Muscle of leg (tissue), 11 donors: ENCODE data around the gene RAPGEF1. TPM values are rescaled to one million over a fixed set of nuclear protein-coding genes. Genes with fewer than 3 reads are reported as not detected.

Source experiments
- DNase-seq: peaks from one replicate; pipeline ENCODE4 v3.0.0; 2013
- H3K27ac ChIP-seq: one replicate; pipeline ENCODE4 v1.5.1; 2013; ENCODE audit warnings: mild to moderate bottlenecking, low read length, control low read depth
- H3K27me3 ChIP-seq: one replicate; pipeline ENCODE4 v1.6.1; 2013; ENCODE audit warnings: low read length; ENCODE audit not compliant: control insufficient read depth, insufficient read depth
- H3K36me3 ChIP-seq: one replicate; pipeline ENCODE4 v1.6.1; 2013; ENCODE audit warnings: low read length; ENCODE audit not compliant: control insufficient read depth, insufficient read depth
- H3K4me1 ChIP-seq: one replicate; pipeline ENCODE4 v1.6.1; 2013; ENCODE audit warnings: low read length; ENCODE audit not compliant: control insufficient read depth, insufficient read depth
- H3K4me3 ChIP-seq: one replicate; pipeline ENCODE4 v1.5.1; 2013; ENCODE audit warnings: low read length, control low read depth
- H3K9me3 ChIP-seq: replicated peaks from 2 replicates; pipeline ENCODE4 v1.6.1; 2013; ENCODE audit warnings: low read depth, low read length; ENCODE audit not compliant: control insufficient read depth
- WGBS: methylation state at CpG from one replicate; pipeline ENCODE4 v1.1.5; 2013; ENCODE audit warnings: missing lambda C conversion rate; ENCODE audit not compliant: insufficient coverage; 5-methylcytosine and 5-hydroxymethylcytosine counted together
- polyA plus RNA-seq, 8 donors: library from polyadenylated mRNA; unstranded; fragments of 120-200 nt; gene quantifications; one replicate each; pipeline versions ENCODE4 v1.2.1 to v1.2.3, GENCODE V29; 2013; ENCODE audit warnings: inconsistent platforms in 1 of 8, low replicate concordance in 1 of 8; ENCODE audit not compliant: insufficient read length in 8 of 8, insufficient read depth in 1 of 8
- total RNA-seq: library from RNA; stranded (reverse); fragments of 120-200 nt; gene quantifications from one replicate; pipeline ENCODE4 v1.2.4, GENCODE V29; 2013

RAPGEF1 gene
- total and polyA plus RNA-seq, 9 donors: 30.2 to 95.2 (median 79.6) TPM

GRCh38 chr9:131611586-131612315 is 128.1 kb downstream of the RAPGEF1 start:
- Histone ChIP-seq H3K27me3 (no peaks in the 10 kb centered on the region), H3K4me3 (no peak overlapping the region), H3K36me3 (peaks cover 46% of the 10 kb centered on the region), H3K27ac (no peak overlapping the region), H3K9me3 (no peaks in the 10 kb centered on the region), H3K4me1 (peaks cover 64% of the 10 kb centered on the region)
- WGBS: 85% methylated on average over 7 of the region's 11 CpGs
- no peak for DNase-seq

GRCh38 chr9:131610231-131610761 is 129.6 kb downstream of the RAPGEF1 start:
- H3K9me3 ChIP-seq: no peaks in the 10 kb centered on the region
- DNase-seq: peak; percentile 97
- peaks cover 46% of the 10 kb centered on the region for H3K36me3 ChIP-seq
- no peak overlapping the region for H3K4me3 ChIP-seq
- H3K4me1 ChIP-seq: peaks cover 65% of the 10 kb centered on the region
- peak overlapping the region; percentile 97 for H3K27ac ChIP-seq
- WGBS: 9% methylated on average over 7 of the region's 7 CpGs
- no peaks in the 10 kb centered on the region for H3K27me3 ChIP-seq

- Histone ChIP-seq H3K27ac (peak overlapping the region; percentile 97), H3K4me3 (no peak overlapping the region), H3K4me1 (peaks cover 65% of the 10 kb centered on the region), H3K27me3 (no peaks in the 10 kb centered on the region), H3K36me3 (peaks cover 49% of the 10 kb centered on the region), H3K9me3 (no peaks in the 10 kb centered on the region)
- WGBS: 10% methylated on average over 9 of the region's 14 CpGs
- DNase-seq: peak; percentile 93
Measured at GRCh38 chr9:131609099-131609830, 130.6 kb downstream of the RAPGEF1 start.

- no peaks in the 10 kb centered on the region for H3K9me3 ChIP-seq
- peaks cover 61% of the 10 kb centered on the region for H3K4me1 ChIP-seq
- H3K36me3 ChIP-seq: peaks cover 49% of the 10 kb centered on the region
- peak; percentile 94 for DNase-seq
- no peak overlapping the region for H3K4me3 ChIP-seq
- peak overlapping the region; percentile 97 for H3K27ac ChIP-seq
- 1% methylated on average over 10 of the region's 12 CpGs for WGBS
- no peaks in the 10 kb centered on the region for H3K27me3 ChIP-seq
Measured at GRCh38 chr9:131608493-131609037, 131.3 kb downstream of the RAPGEF1 start.

GRCh38 chr9:131607591-131607990 is 132.3 kb downstream of the RAPGEF1 start:
- Histone ChIP-seq H3K9me3 (no peaks in the 10 kb centered on the region), H3K27me3 (no peaks in the 10 kb centered on the region), H3K4me3 (no peak overlapping the region), H3K36me3 (peaks cover 51% of the 10 kb centered on the region), H3K27ac (peak overlapping the region; percentile 97), H3K4me1 (peaks cover 55% of the 10 kb centered on the region)
- 68% methylated on average over 6 of the region's 8 CpGs for WGBS
- no peak for DNase-seq

GRCh38 chr9:131606896-131607567 is 132.8 kb downstream of the RAPGEF1 start:
- Histone ChIP-seq H3K4me1 (peaks cover 49% of the 10 kb centered on the region), H3K27me3 (no peaks in the 10 kb centered on the region), H3K4me3 (no peak overlapping the region), H3K27ac (peak overlapping the region; percentile 97), H3K36me3 (peaks cover 51% of the 10 kb centered on the region), H3K9me3 (no peaks in the 10 kb centered on the region)
- no peak for DNase-seq
- 84% methylated on average over 10 of the region's 13 CpGs for WGBS

GRCh38 chr9:131605770-131606590 is 133.9 kb downstream of the RAPGEF1 start:
- 87% methylated on average over 6 of the region's 9 CpGs for WGBS
- Histone ChIP-seq H3K9me3 (no peaks in the 10 kb centered on the region), H3K27me3 (no peaks in the 10 kb centered on the region), H3K27ac (no peak overlapping the region), H3K36me3 (peaks cover 59% of the 10 kb centered on the region), H3K4me1 (peaks cover 43% of the 10 kb centered on the region), H3K4me3 (no peak overlapping the region)
- DNase-seq: no peak

GRCh38 chr9:131603711-131604439 is 136.0 kb downstream of the RAPGEF1 start:
- no peaks in the 10 kb centered on the region for H3K27me3 ChIP-seq
- peaks cover 22% of the 10 kb centered on the region for H3K4me1 ChIP-seq
- 82% methylated on average over 14 of the region's 16 CpGs for WGBS
- no peaks in the 10 kb centered on the region for H3K9me3 ChIP-seq
- DNase-seq: no peak
- H3K4me3 ChIP-seq: no peak overlapping the region
- H3K27ac ChIP-seq: no peak overlapping the region
- H3K36me3 ChIP-seq: peaks cover 73% of the 10 kb centered on the region

GRCh38 chr9:131603199-131603598 is 136.7 kb downstream of the RAPGEF1 start:
- no peaks in the 10 kb centered on the region for H3K27me3 ChIP-seq
- peaks cover 15% of the 10 kb centered on the region for H3K4me1 ChIP-seq
- DNase-seq: no peak
- H3K4me3 ChIP-seq: no peak overlapping the region
- peaks cover 77% of the 10 kb centered on the region for H3K36me3 ChIP-seq
- no peak overlapping the region for H3K27ac ChIP-seq
- H3K9me3 ChIP-seq: no peaks in the 10 kb centered on the region
- WGBS: 82% methylated on average over 8 of the region's 9 CpGs
